CD4-positive, alpha-beta T cell treated with Interleukin-21 for 1 hour (primary cell): Measurements from ENCODE around the gene VPS4A.
"Not testable (repeated sequence)": the region's sequence is repeated elsewhere in the genome, so short reads cannot be mapped to it uniquely, and the experiment has no call there.

Experiments
- DNase-seq: peaks from one replicate; pipeline ENCODE4 v3.0.0-alpha.2; 2020

The VPS4A gene

GRCh38 chr16:69328854-69329316 is 17.7 kb downstream of the VPS4A start:
- DNase-seq, result no peak

- no peak for DNase-seq
These were observed 18.5 kb downstream of the VPS4A start for GRCh38 chr16:69329369-69330285.

GRCh38 chr16:69330286-69331109 is 19.3 kb downstream of the VPS4A start, which contains the start of gene PDF:
TSS of gene PDF (minus strand) at chr16:69330588. CDS start at chr16:69330570, 18 bp downstream.
- DNase-seq, result peak; percentile 83

GRCh38 chr16:69334696-69335095 is 23.5 kb downstream of the VPS4A start:
- no peak for DNase-seq

- no peak for DNase-seq
These were observed 27.6 kb downstream of the VPS4A start for GRCh38 chr16:69338557-69339288.

GRCh38 chr16:69339289-69340094 is 28.3 kb downstream of the VPS4A start, which contains the start of the genes COG8 and NIP7:
TSS of gene COG8 (minus strand) at chr16:69339564. CDS start at chr16:69339552, 12 bp downstream.
TSS of gene NIP7 (plus strand) at chr16:69339772. CDS start at chr16:69339830, 58 bp downstream.
- peak; percentile 95 for DNase-seq

- DNase-seq, result no peak
These were observed 29.0 kb downstream of the VPS4A start for GRCh38 chr16:69340095-69340644.

- no peak for DNase-seq
These were observed 33.0 kb downstream of the VPS4A start for GRCh38 chr16:69344171-69344570.

GRCh38 chr16:69345923-69346322 is 34.8 kb downstream of the VPS4A start:
- DNase-seq, result peak; percentile 13

GRCh38 chr16:69346683-69347082 is 35.5 kb downstream of the VPS4A start:
- no peak for DNase-seq

- DNase-seq, result no peak
These were observed 37.1 kb downstream of the VPS4A start for GRCh38 chr16:69348222-69348621.

GRCh38 chr16:69349536-69349935 is 38.4 kb downstream of the VPS4A start:
- no peak for DNase-seq

GRCh38 chr16:69350536-69351133 is 39.5 kb downstream of the VPS4A start:
- DNase-seq, result no peak

GRCh38 chr16:69351309-69352027 is 40.3 kb downstream of the VPS4A start, which contains the start of gene TMED6:
TSS of gene TMED6 (minus strand) at chr16:69351786. CDS start at chr16:69351753, 33 bp downstream.
- DNase-seq, result no peak

GRCh38 chr16:69360070-69360469 is 48.9 kb downstream of the VPS4A start:
- DNase-seq, result not testable (repeated sequence)

GRCh38 chr16:69363281-69363717 is 52.1 kb downstream of the VPS4A start:
- DNase-seq, result no peak

GRCh38 chr16:69364088-69364487 is 52.9 kb downstream of the VPS4A start:
- no peak for DNase-seq

- no peak for DNase-seq
These were observed 54.8 kb downstream of the VPS4A start for GRCh38 chr16:69365901-69366300.

GRCh38 chr16:69366431-69366830 is 55.3 kb downstream of the VPS4A start:
- no peak for DNase-seq

GRCh38 chr16:69367980-69368379 is 56.8 kb downstream of the VPS4A start:
- DNase-seq, result no peak
